GM23248 (cell line): ENCODE results near the gene CASR.

Experiments
- EZH2 ChIP-seq: fragments of 200-600 bp; sonication (generic); IDR thresholded peaks from 2 replicates; pipeline ENCODE4 v1.6.1; 2018; ENCODE audit warnings: antibody characterized with exemption, mild to moderate bottlenecking; ENCODE audit not compliant: insufficient read depth, poor library complexity, severe bottlenecking
- EZH2phosphoT487 ChIP-seq: fragments of 200-600 bp; sonication (generic); IDR thresholded peaks from 2 replicates; pipeline ENCODE4 v1.6.1; 2018; ENCODE audit warnings: antibody characterized with exemption, moderate library complexity, mild to moderate bottlenecking, low read depth; ENCODE audit not compliant: insufficient read depth

DNA sequence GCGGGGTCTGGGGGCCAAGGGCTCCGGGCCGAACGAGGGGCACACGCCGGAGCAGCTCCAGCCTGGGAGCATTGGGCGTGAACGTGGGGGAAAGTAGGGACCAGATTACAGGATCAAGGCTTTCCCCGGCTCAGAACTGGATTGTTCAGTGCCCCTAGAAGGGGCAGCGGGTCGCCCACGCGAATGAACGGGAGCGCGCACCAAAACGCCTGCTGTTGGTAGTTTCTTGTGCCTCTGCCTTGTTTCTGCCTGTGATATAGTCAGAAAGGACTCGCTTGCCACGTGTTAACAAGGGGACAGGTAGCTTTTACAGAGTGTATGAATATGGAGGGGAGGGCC lies 1.1 kb downstream of the CASR start:
- TF ChIP-seq EZH2phosphoT487 (no peak), EZH2 (no peak)
